ENCODE results near the gene CCDC187. TPM values are rescaled to one million over a fixed set of nuclear protein-coding genes. Genes with fewer than 3 reads are reported as not detected.

Gene CCDC187
- total RNA-seq, 1 donor from 2014 or later = 0.47 TPM

DNA sequence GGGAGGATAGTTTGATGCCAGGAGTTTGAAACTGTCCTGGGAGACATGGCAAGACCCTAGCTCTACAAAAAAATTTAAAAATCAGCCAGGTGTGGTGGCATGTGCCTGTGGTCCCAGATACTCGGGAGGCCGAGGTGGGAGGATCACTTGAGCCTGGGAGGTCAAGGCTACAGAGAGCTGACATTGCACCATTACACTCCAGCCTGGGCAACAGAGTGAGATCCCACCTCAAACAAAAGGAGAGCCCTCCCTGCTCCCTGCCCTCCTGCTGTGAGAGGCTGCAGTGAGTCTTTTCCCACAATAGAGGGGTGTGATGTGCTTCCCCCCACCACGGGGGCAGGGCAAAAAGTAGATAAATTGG lies 10.1 kb upstream of the CCDC187 start:
- DNase-seq (ENCODE audit: low spot score in 2 of 2, unreplicated experiment in 2 of 2) = no peak
- TF ChIP-seq, protein P1, sequence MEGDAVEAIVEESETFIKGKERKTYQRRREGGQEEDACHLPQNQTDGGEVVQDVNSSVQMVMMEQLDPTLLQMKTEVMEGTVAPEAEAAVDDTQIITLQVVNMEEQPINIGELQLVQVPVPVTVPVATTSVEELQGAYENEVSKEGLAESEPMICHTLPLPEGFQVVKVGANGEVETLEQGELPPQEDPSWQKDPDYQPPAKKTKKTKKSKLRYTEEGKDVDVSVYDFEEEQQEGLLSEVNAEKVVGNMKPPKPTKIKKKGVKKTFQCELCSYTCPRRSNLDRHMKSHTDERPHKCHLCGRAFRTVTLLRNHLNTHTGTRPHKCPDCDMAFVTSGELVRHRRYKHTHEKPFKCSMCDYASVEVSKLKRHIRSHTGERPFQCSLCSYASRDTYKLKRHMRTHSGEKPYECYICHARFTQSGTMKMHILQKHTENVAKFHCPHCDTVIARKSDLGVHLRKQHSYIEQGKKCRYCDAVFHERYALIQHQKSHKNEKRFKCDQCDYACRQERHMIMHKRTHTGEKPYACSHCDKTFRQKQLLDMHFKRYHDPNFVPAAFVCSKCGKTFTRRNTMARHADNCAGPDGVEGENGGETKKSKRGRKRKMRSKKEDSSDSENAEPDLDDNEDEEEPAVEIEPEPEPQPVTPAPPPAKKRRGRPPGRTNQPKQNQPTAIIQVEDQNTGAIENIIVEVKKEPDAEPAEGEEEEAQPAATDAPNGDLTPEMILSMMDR (IDR thresholded peaks at IDR 0.05; ENCODE audit: unreplicated experiment) = no peak
- Mint-ChIP-seq H3K9me3 (peaks cover 14% of the 10 kb centered on the region), H3K27me3 (ENCODE audit: low read depth) (no peaks in the 10 kb centered on the region), H3K27ac (no peak overlapping the region), H3K36me3 (no peaks in the 10 kb centered on the region), H3K4me3 (no peak overlapping the region), H3K4me1 (no peaks in the 10 kb centered on the region)

DNA sequence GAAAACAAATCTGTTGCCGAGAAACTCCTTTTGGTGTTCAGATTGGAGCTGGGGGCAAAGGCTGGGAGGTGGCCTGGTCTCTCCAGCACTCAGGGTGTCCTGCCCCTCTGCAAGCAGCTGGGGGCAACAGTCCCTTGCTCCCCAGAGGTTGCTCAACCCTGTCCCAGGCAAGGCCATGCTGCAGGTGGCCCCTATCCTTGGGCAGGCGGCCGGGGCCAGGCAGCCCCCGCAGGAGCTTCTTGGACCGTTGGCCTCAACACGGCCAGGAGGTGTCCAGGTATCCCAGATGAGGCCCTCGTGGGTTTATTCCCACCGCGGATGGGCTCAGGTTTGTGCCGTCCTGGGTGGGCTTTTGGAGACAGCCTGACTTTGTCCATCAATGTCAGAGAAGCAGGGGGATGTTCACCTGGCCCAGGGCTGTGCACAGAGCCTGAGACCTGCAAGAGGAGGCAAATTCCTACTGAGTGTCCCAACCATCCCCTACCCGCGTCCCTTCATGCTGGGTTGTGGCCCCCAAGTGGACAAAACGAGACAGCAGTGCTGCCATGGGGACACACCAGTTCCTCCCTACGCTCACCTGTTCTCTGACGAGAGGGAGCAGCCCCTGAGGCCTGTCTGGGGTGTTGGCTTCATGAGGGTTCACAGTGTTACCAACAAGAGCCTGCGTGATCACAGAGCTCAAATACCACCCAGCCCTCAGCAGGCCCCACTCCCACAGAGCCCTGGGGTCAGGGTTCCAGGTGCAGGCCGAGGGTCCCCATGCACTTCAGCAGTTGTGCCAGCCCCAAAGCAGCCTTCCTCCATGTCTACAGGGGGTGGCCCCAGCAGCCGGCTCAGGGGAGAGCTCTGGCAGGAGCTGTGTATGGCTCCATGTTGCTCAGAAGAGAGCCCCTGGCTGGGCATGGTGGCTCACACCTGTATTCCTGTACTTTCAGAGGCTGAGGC lies 9.5 kb upstream of the CCDC187 start:
- no peak overlapping the region for H3K27ac Mint-ChIP-seq
- peaks cover 14% of the 10 kb centered on the region for H3K9me3 Mint-ChIP-seq
- TF ChIP-seq, protein P1 (IDR thresholded peaks at IDR 0.05; ENCODE audit: unreplicated experiment) = no peak
- H3K27me3 Mint-ChIP-seq (ENCODE audit: low read depth) = no peaks in the 10 kb centered on the region
- no peak for DNase-seq (ENCODE audit: low spot score in 2 of 2, unreplicated experiment in 2 of 2)
- H3K4me3 Mint-ChIP-seq = no peak overlapping the region
- H3K4me1 Mint-ChIP-seq = no peaks in the 10 kb centered on the region
- H3K36me3 Mint-ChIP-seq = no peaks in the 10 kb centered on the region

DNA sequence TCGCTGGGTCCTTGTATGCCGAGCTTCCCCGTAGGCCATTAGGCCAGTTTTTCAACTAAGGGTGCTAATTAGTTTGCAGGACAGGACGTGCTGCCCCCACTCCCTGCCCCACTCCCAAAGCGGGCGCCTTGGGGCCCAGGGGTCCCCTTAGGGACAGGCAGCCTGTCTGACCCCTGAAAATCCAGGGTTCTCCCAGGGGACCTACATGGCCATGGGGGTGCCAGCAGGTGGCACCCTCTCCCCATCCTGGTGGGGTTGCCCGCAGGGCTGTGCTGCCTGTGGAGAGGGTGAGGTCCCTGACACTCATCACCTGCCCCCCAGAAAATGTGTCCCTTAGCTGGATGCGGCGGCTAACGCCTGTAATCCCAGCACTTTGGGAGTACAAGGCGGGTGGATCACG lies 8.5 kb upstream of the CCDC187 start:
- Mint-ChIP-seq H3K4me3 (no peak overlapping the region), H3K27ac (no peak overlapping the region), H3K36me3 (no peaks in the 10 kb centered on the region), H3K4me1 (no peaks in the 10 kb centered on the region), H3K9me3 (peaks cover 14% of the 10 kb centered on the region), H3K27me3 (ENCODE audit: low read depth) (no peaks in the 10 kb centered on the region)
- no peak for DNase-seq (ENCODE audit: low spot score in 2 of 2, unreplicated experiment in 2 of 2)
- TF ChIP-seq, protein P1 (IDR thresholded peaks at IDR 0.05; ENCODE audit: unreplicated experiment) = peak; percentile 37

DNA sequence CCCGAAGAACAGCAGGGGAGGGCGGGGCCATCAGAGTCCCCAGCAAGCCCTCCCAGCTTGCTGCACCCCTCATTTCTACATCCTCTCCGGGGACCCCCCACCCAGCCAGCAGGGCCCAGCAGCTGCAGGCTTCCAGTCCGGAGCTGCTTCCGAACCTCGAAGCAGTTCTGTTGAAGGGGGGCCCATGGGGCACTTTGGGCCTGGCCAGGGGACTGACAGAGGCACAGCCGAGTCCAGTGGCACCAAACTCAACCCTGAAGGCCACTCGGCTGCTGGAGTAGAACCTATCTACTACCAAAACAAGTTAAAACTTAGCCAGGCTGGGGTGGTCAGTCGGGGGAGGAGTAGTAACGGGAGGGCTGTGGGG lies 8.1 kb upstream of the CCDC187 start:
- DNase-seq (ENCODE audit: low spot score in 2 of 2, unreplicated experiment in 2 of 2) = no peak
- H3K4me1 Mint-ChIP-seq = no peaks in the 10 kb centered on the region
- H3K36me3 Mint-ChIP-seq = no peaks in the 10 kb centered on the region
- TF ChIP-seq, protein P1 (IDR thresholded peaks at IDR 0.05; ENCODE audit: unreplicated experiment) = no peak
- H3K27ac Mint-ChIP-seq = no peak overlapping the region
- H3K9me3 Mint-ChIP-seq = peaks cover 14% of the 10 kb centered on the region
- no peak overlapping the region for H3K4me3 Mint-ChIP-seq
- no peaks in the 10 kb centered on the region for H3K27me3 Mint-ChIP-seq (ENCODE audit: low read depth)

DNA sequence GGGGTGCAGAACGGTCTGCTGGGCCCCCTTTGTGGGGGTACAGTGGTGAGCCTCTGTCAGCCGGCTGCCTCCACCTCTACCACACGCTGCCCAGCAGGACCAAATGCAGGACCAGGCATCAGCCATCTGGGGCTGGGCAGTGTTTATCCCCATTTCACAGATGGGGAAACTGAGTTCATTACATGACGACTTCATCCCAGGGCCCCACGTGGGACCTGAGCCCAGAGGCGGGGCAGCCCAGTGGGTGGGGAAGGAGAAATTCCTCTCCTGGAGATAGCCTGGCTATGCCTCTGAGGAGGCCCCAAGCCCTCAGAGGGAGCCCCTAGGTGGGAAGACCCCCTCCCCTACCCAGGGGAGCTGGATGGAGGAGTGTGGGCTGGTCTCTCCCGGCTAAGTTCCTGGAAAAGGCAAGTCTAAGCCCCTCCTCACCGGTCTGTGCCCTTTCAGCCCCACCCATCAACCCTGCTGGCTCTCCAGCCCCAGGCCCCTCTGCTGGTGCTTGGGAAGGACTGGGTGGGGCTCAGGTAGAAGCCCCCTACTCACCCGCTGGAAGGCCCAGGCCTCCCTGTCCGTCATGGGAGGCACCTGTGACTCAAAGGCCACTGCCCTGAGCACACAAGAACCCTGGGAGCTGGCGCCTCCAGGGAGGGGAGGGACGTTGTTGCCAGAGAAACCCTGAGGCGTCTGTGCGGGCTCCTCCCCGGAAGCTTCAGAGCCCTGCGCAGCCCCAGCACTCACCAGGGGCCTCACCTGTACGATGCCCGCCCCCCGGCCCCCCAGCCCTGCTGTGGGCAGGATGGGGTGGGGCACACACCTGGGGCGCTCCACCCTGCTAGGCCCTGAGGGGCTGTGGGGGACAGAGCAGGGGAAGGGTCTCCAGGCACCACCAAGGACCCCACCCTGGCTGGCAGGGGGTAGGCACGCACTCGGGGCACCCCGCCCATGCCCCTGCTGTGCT lies 7.4 kb upstream of the CCDC187 start:
- peaks cover 14% of the 10 kb centered on the region for H3K9me3 Mint-ChIP-seq
- no peaks in the 10 kb centered on the region for H3K27me3 Mint-ChIP-seq (ENCODE audit: low read depth)
- H3K4me3 Mint-ChIP-seq = no peak overlapping the region
- H3K27ac Mint-ChIP-seq = no peak overlapping the region
- no peaks in the 10 kb centered on the region for H3K4me1 Mint-ChIP-seq
- TF ChIP-seq, protein P1 (IDR thresholded peaks at IDR 0.05; ENCODE audit: unreplicated experiment) = no peak
- H3K36me3 Mint-ChIP-seq = no peaks in the 10 kb centered on the region
- no peak for DNase-seq (ENCODE audit: low spot score in 2 of 2, unreplicated experiment in 2 of 2)

Data from mesothelial cell of epicardium (in vitro differentiated cells).